HG03066 (cell line): ENCODE data around the gene SPEG.

Experiments used
- ATAC-seq: cut with Tn5 transposase; IDR thresholded peaks from one replicate; pipeline ENCODE4 v1.9.1; 2021; ENCODE audit warnings: low read depth; ENCODE audit not compliant: unreplicated experiment

SPEG gene

GRCh38 chr2:219422952-219423534, 11.6 kb upstream of the SPEG start:
- no peak for ATAC-seq

DNA sequence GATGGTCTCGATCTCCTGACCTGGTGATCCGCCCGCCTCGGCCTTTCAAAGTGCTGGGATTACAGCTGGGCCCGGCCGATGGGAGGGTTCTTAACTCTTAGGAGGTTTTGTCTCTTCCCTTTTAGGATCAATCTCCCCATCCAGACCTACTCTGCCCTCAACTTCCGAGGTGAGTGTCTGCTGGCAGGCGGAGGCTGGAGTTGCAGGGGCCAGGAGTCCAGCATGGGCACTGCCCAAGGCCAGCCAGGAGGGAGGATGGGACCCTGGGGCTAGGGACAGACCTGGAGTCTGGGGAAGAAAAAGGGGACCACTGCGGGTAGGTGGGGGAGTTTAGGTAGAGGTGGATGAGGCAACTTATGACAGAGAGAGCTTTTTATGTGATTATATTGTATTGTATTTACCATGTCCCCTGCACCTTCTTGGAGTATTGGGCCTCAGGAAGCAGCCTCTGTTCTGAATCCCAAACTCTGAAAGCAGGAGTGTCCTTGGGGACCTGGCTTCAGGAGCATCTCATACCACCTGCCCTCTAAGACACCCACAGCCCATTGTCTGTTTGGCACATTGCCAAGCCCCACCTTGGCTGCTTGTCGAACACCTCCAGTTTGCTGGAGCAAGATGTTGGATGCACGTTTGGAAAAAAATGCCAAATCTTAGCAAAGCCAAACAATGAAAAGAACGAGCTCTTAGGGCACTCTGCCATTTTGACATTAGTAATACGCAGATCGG, 10.8 kb upstream of the SPEG start:
- no peak for ATAC-seq

- no peak for ATAC-seq
Observed at GRCh38 chr2:219425238-219426067, 9.2 kb upstream of the SPEG start.

DNA sequence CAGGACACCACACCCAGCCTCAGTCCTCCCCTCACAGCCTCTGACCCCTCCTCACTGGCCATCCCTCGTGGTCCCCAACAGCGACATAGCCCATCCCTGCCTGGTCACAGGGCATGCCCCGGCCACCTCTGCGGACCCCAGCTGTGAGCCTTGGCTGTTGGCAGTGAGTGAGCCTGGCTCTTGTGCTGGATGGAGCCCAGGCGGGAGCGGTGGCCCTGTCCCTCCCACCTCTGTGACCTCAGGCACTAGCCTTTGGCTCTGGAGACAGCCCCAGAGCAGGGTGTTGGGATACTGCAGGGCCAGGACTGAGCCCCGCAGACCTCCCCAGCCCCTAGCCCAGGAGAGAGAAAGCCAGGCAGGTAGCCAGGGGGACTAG, 8.6 kb upstream of the SPEG start:
- no peak for ATAC-seq

DNA sequence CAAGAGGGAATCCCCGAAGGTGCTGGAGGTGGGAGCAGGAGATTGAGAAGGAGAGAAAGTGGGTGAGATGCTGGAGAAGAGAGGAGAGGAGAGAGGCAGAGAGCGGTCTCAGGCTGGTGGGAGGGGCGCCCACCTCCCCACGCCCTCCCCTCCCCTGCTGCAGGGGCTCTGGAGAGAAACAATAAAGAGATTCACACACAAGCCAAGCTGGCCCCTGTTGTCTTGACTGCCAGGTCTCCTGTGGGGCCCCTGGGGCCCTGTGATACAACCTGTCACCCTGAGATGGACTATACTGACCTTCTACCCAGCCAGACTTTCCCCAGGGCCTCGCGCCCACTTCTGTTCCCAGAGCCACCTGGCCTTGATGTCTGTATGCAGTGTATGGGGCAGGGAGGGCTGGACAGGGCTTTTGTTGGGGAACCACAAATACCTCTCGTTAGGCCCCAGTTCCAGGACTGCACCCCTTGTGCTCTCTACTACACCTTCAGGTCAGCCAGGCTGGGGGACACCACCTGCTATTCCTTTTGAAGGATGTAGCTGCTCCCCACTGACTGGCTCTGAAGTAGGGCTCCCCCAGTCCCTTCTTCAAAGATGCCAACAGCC, 8.0 kb upstream of the SPEG start:
- ATAC-seq = no peak

GRCh38 chr2:219428469-219428868, 6.2 kb upstream of the SPEG start:
- ATAC-seq = no peak

DNA sequence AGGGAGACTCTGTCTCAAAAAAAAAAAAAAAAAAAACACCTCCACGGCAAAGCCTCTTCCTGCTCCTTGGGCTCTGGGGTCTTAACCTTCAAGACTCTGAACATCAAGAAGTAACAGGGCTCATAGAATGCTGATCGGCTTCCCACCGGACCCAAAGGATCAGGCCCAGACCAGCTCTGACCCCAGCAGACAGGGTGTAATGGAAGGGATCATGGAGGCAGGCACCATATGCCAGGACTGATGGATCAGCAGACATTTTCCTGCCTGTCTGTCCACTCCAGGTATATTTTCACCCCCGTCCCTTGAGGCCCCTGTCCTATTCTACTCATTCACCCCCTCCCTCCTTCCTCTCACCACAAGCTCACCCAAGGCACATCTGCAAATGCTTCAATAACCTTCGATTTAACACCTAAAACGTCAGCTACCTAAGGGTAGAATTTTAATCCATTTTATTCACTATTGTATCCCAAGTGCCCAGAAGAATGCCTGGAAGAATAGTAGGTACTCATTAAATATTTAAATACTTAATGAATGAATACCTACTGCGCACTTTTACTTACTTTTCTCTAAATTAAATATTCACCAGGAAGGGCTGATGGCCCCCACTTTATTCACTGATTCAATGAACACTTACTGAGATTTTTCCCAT, 4.6 kb upstream of the SPEG start:
- no peak for ATAC-seq

DNA sequence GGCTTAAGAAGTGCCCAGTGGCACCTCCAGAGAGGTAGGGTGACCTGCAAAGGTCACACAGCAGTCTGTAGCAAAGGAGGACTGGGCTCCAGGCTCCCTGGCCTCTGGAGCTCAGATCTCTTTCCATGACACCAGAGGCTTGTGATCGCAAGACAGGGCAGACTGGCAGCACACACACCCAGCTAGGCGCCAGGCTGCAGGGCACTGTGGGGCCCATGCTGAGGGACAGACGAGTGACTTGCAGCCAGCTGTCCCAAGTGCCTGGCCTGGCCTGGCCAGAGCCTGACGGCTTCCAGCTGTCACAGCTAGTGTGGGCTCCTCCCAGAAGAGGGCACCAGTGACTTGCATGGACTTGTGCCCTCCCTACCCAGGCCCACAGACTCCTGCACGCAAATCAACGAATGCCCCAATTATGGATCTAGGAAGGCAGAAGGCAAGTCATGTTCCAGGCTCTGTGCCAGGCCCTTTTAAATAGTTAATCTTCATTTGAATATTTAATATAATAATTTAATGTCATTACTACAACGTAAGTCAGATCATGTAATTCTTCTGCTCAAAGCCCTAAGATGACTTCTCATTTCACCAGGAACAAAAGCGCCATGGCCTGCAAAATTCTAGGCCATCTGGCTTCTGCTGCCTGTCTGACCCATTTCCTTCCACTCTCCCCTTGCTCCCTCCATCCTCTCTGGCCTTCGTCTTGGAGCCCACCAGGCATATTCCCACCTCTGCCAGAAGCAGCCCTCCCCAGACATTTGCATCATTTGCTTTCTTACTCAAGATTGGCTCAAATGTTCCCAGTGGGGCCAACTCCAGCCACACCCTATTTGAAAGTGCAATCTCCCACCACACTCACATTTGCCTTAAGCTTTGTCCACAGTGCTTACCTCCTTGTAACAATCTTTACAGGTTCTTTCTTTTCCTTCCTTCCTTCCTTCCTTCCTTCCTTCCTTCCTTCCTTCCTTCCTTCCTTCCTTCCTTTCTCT, 3.7 kb upstream of the SPEG start:
- no peak for ATAC-seq

- no peak for ATAC-seq
Observed at GRCh38 chr2:219433666-219434467, 776 bp upstream of the SPEG start.

GRCh38 chr2:219434468-219434717, 250 bp upstream of the SPEG start:
- ATAC-seq = no peak

DNA sequence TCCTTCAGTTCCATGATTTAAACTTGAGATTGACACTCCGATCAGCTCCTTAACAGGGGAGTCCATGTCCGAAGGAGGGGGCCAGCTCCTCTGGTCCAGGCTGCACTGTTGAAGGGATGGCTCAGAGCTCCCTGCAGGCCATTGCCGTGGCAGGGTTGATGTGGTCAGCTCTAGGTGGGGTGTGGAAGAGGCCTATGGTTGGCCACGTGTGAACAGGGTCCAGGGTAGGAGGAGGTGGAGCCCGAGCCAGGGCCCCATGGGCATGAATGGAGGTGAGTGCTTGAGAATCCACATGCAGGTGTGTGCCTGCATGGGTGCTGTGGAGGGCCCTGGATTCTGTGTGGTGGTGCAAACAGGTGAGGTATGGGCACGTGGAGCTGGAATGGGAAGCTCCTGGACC, 1.1 kb downstream of the SPEG start:
- no peak for ATAC-seq

DNA sequence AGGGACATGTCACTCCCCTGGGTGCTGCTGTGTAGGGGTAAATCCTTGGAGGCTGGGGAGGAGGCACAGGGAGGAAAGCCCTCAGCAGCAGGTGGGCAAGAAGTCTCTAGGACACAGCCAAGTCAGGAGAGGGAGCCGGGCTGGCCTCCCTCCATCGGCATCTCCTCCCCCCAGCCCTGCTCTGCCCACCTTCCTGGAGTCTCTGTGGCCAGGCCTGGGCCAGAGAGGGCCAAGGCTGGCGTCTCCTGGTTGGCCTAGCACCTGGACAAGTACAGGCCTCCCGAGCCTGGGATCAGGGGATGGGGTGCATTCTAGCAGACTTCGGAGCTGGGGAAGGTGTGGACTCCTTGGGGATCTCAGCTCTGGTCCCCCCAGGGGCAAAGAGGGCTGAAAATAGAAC, 1.8 kb downstream of the SPEG start:
- ATAC-seq = no peak

DNA sequence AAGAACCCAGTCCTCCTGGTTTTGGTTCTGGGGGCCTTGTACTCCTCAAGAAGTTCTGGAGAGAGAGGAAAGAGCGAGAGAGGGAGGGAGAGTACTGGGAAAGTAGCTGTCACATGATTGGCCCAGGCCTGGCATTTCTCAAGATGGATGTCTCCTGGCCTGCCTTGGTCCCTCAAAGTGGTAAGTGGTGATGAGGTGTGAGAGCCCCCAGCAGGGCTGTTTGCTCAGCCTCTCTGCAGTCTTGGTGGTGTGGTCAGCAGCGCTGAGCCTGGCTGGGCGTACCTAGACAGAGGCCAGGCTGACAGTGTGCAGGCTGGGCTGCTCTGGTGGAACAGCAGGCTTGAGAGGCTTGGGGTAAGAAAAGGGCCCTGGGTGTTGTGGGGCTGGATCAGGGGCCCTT, 2.5 kb downstream of the SPEG start:
- ATAC-seq = no peak

- ATAC-seq = no peak
Observed at GRCh38 chr2:219437690-219438206, 3.1 kb downstream of the SPEG start.

GRCh38 chr2:219438453-219438852, 3.8 kb downstream of the SPEG start:
- ATAC-seq = no peak

GRCh38 chr2:219439506-219439905, 4.9 kb downstream of the SPEG start:
- no peak for ATAC-seq

GRCh38 chr2:219440388-219441256, 6.0 kb downstream of the SPEG start:
- no peak for ATAC-seq
